ENCODE data around the gene KCMF1.

DNA sequence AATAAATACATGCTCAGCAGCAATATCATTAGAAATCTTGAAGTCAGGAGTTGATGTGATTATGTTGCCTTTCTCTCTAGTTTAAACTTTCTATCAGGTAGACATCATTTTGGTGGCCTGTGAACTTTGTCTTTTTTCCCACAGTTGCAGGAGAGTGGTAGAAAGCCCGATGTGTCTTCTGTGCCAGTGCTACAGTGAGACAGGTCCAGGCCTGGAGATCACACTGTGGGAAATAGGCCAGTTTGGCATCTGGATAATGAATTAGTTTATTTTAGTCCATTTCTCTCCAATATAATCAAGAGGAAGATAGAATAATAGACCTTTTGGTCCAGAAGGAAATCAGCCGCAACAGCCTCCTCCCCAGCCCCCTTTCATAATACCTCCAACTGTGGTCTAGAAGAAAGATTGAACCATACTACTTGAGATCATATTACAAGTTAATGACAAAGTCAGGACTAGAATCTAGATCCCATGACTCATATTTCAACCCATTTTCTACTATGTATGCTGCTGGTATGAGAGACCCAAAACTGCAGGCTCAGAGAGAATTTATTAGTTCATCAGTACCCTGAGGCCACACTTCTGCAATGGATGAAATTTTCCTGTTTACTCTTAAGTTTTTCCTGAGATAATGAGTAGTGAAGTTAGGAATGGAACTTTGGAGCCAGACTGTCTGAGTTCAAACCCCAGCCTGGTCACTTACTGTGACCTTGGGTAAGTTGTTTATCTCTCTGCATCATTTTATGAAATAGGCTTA lies 20.6 kb downstream of the KCMF1 start:
- TF ChIP-seq, protein P1, sequence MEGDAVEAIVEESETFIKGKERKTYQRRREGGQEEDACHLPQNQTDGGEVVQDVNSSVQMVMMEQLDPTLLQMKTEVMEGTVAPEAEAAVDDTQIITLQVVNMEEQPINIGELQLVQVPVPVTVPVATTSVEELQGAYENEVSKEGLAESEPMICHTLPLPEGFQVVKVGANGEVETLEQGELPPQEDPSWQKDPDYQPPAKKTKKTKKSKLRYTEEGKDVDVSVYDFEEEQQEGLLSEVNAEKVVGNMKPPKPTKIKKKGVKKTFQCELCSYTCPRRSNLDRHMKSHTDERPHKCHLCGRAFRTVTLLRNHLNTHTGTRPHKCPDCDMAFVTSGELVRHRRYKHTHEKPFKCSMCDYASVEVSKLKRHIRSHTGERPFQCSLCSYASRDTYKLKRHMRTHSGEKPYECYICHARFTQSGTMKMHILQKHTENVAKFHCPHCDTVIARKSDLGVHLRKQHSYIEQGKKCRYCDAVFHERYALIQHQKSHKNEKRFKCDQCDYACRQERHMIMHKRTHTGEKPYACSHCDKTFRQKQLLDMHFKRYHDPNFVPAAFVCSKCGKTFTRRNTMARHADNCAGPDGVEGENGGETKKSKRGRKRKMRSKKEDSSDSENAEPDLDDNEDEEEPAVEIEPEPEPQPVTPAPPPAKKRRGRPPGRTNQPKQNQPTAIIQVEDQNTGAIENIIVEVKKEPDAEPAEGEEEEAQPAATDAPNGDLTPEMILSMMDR (IDR thresholded peaks at IDR 0.05), result no peak
- no peak for TF ChIP-seq POLR2A (IDR thresholded peaks at IDR 0.05)
